Muscle layer of duodenum (tissue), 2 donors: ENCODE measurements around the gene EIF2B5.
"Not testable (repeated sequence)": the region's sequence is repeated elsewhere in the genome, so short reads cannot be mapped to it uniquely, and the experiment has no call there.

ENCODE experiments used
- H3K27ac ChIP-seq: one replicate; pipeline ENCODE4 v1.7.0; 2013; ENCODE audit warnings: mild to moderate bottlenecking, low read length
- H3K27me3 ChIP-seq: one replicate; pipeline ENCODE4 v1.7.0; 2013; ENCODE audit warnings: low read depth, mild to moderate bottlenecking, control low read depth, low read length
- H3K36me3 ChIP-seq, 2 donors: one replicate each; pipeline ENCODE4 v1.7.0; 2013; ENCODE audit warnings: low read length in 2 of 2, control low read depth in 1 of 2, mild to moderate bottlenecking in 1 of 2; ENCODE audit not compliant: insufficient read depth in 2 of 2, control insufficient read depth in 1 of 2
- H3K4me1 ChIP-seq, 2 donors: one replicate each; pipeline ENCODE4 v1.7.0; 2013; ENCODE audit warnings: low read length in 2 of 2, mild to moderate bottlenecking in 2 of 2, control low read depth in 1 of 2, moderate library complexity in 1 of 2; ENCODE audit not compliant: insufficient read depth in 2 of 2, control insufficient read depth in 1 of 2
- H3K4me3 ChIP-seq, 2 donors: one replicate each; pipeline ENCODE4 v1.7.0; 2013; ENCODE audit warnings: low read length in 2 of 2, low read depth in 1 of 2, mild to moderate bottlenecking in 1 of 2
- H3K9me3 ChIP-seq, 2 donors: one replicate each; pipeline ENCODE4 v1.7.0; 2013; ENCODE audit warnings: low read length in 2 of 2, control low read depth in 1 of 2, mild to moderate bottlenecking in 1 of 2; ENCODE audit not compliant: control insufficient read depth in 1 of 2
- donor health status: healthy.

The EIF2B5 gene

DNA sequence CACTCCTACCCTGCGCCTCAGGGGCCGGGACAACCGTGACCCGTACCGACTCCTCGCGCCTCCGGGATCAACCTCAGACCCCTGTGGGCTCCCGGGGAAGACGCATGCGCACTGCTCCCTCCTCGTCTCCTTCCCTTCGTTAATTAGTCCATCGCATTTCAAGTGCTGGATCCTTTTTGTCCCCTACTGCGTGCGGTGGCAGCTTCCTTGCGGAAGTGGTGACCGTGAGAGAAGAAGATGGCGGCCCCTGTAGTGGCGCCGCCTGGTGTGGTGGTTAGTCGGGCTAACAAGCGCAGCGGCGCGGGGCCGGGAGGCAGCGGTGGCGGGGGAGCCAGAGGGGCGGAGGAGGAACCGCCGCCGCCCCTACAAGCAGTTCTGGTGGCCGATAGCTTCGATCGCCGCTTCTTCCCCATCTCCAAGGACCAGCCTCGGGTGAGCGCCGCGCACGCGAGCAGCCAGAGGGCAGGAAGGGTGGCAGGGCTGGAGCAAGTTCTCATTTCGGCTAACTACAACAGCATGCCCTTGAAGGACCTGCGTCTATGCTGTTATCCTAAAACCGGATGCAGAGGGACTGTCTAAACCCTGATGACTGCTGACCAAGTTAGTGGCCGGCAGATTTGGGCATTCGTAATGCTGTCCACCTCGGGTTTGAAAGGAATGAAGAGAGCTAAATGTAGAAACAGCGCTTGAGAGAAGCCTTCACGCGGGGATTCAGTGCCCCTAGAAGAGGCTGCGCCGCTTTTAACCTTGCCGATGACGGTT is at the start of gene EIF2B5:
Gene EIF2B5, plus strand, starts transcription at position 210 of the 762 bp plus-strand sequence. Its CDS starts 28 bp downstream, at position 238.
- no peaks in the 10 kb centered on the region for H3K9me3 ChIP-seq
- H3K4me1 ChIP-seq, result peaks cover 13 to 20% of the 10 kb centered on the region in 2 donors
- peaks cover 10 to 12% of the 10 kb centered on the region in 2 donors for H3K36me3 ChIP-seq
- H3K27ac ChIP-seq, result peak within 1 kb of the TSS; percentile 90
- H3K4me3 ChIP-seq, result peak within 1 kb of the TSS; percentile 95 to 99
- H3K27me3 ChIP-seq, result no peaks in the 10 kb centered on the region

DNA sequence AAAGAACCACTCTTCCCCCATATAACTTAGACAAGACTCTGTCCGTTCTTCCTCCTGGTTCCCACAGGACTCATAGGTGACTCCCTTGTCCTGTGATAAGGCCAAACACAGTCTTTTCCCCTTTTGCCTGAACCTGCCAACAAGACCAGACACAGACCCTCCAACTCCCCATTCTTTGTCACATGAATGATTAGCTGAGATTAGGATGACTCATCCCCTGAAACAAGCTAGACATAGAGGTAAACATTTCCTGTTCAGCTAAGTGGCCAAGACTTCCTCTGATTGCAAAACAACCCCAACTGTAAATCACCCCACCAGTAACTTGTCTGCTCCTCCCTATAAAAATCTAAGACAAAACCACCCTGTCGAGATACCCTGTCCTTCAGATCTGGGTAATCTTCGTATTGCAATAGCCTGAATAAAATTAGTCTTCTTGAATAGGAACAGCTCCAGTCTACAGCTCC is 49.7 kb upstream of the EIF2B5 start:
- no peaks in the 10 kb centered on the region for H3K27me3 ChIP-seq
- no peaks in the 10 kb centered on the region for H3K36me3 ChIP-seq
- H3K9me3 ChIP-seq, result no peaks in the 10 kb centered on the region
- H3K27ac ChIP-seq, result no peak overlapping the region
- H3K4me1 ChIP-seq, result no peaks in the 10 kb centered on the region
- no peak overlapping the region for H3K4me3 ChIP-seq

DNA sequence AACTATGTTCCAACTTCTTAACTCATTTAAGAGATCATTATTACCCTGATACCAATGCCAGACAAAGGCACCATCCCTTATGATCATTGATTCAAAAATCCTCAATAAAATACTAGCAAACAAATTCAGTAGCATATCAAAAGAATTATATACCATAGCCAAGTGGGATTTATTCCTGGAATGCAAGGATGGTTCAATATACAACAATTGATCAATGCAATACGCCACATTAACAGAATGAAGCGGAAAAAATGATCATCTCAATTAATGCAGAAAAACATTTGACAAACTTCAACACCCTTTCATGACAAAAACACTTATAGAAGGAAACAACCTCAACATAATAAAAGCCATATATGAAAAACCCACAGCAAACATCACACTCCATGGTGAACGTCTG is 43.0 kb upstream of the EIF2B5 start:
- H3K27ac ChIP-seq, result no peak overlapping the region
- no peaks in the 10 kb centered on the region for H3K27me3 ChIP-seq
- no peaks in the 10 kb centered on the region for H3K4me1 ChIP-seq

DNA sequence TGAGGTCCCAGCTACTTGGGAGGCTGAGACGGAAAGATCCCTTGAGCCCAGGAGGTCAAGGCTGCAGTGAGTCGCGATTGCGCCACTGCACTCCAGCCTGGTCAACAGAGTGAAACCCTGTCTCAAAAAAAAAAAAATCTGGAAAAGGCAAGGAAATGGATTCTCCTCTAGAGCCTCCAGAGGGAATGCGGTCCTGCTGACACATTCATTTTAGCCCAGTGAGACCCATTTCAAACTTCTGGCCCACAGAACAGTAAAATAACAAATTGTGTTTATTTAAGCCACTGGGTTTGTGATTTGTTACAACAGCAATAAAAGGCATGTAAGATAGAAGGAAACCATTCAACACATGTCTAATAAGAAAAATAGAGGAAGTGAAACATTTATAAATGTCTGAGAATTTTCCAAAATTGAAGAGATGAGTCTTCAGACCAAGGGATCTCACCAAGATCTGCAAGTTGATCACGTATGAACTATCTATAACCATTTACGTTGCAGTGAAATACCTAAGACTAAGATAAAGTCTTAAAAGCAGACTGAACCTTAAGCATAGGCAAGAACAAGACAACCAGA is 38.3 kb upstream of the EIF2B5 start, which contains the start of gene HTR3E:
Gene HTR3E, plus strand, starts transcription at position 254 of the 573 bp plus-strand sequence. CDS start 466 bp downstream, outside the sequence.
- Histone ChIP-seq H3K4me3 (no peak within 1 kb of the TSS), H3K4me1 (no peaks in the 10 kb centered on the region), H3K27ac (no peak within 1 kb of the TSS), H3K27me3 (no peaks in the 10 kb centered on the region), H3K36me3 (no peaks in the 10 kb centered on the region), H3K9me3 (peaks cover 5 to 12% of the 10 kb centered on the region in 2 donors)

More for the DNA sequence above, 43.0 kb upstream of the EIF2B5 start:
- Histone ChIP-seq H3K4me3 (no peak overlapping the region), H3K36me3 (no peaks in the 10 kb centered on the region), H3K9me3 (peaks cover 5 to 15% of the 10 kb centered on the region in 2 donors)

DNA sequence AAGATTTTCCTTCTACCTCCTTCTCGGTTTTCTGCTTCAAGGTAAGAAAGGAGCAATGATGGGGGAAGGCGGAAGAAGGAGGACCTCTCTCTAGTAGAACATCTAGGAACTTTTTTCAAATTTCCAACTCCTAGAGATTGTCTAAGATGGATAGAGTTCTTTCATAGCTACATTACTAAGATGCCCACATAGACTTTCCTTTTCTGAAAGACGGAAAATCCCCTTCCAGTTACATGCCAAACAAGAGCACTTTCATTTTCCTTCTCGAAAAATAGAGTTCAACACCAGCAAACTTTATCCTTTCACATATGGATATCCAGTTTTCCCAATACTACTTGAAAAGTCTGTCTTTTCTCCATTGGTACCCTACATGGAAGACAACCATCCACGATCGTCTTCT is 37.6 kb upstream of the EIF2B5 start:
- Histone ChIP-seq H3K27me3 (no peaks in the 10 kb centered on the region), H3K4me3 (no peak overlapping the region), H3K9me3 (peaks cover 0 to 6% of the 10 kb centered on the region in 2 donors), H3K36me3 (no peaks in the 10 kb centered on the region), H3K4me1 (no peaks in the 10 kb centered on the region), H3K27ac (no peak overlapping the region)

DNA sequence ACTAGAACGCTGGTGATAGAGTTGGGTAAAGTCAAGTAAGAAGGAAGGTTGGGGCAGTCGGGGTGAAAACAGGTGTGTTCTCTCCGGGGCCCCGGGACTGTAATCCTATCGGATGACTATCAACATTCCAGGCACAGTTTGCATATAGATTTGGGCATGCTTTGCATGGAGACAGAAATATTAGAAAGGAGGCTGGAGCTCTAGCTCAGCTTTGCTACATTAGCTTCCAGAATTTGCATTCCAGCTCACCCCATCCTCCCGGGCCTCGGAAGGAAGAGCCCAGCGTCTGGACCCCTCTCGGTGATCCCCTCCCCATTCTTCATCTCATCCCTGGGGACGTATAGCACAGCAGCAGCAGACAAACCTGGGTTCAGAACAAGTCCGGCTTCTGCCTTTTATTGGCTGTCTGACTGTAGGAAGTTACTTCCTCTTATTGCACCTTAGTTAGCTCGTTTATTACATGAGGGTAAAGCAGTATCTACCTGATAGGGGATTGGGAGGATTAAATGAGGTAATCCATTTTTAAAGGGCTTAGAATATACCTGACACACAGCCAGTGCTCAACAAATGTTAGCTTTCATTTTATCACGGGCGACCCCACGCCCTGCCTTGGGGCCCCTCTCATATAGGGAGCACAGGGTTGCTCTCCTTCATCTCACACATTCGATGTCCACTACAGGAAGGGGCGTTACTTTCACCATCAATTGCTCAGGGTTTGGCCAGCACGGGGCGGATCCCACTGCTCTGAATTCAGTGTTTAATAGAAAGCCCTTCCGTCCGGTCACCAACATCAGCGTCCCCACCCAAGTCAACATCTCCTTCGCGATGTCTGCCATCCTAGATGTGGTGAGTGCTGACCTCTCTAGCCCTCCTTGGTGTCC is 35.1 kb upstream of the EIF2B5 start:
- H3K27ac ChIP-seq, result no peak overlapping the region
- no peaks in the 10 kb centered on the region for H3K36me3 ChIP-seq
- H3K4me1 ChIP-seq, result no peaks in the 10 kb centered on the region
- no peaks in the 10 kb centered on the region for H3K27me3 ChIP-seq
- H3K9me3 ChIP-seq, result no peaks in the 10 kb centered on the region
- no peak overlapping the region for H3K4me3 ChIP-seq

DNA sequence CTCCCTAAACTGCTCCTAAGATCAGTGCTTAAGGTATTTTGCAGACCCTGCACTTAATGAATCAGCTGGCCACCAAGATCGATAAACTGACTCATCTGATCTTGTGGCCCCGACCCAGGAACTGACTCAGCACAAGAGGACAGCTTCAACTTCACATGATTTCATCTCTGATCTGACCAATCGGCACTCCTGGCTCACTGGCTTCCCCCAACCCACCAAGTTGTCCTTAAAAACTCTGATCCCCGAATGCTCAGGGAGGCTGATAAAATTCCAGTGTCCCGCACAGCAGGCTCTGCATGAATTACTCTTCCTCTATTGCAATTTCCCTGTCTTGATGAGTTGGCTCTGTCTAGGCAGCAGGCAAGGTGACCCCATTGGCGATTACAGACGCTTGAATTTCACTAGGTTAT is 24.8 kb upstream of the EIF2B5 start:
- H3K27me3 ChIP-seq, result no peaks in the 10 kb centered on the region
- H3K4me1 ChIP-seq, result no peaks in the 10 kb centered on the region
- no peak overlapping the region for H3K27ac ChIP-seq
- H3K36me3 ChIP-seq, result no peaks in the 10 kb centered on the region
- no peaks in the 10 kb centered on the region for H3K9me3 ChIP-seq
- no peak overlapping the region for H3K4me3 ChIP-seq

DNA sequence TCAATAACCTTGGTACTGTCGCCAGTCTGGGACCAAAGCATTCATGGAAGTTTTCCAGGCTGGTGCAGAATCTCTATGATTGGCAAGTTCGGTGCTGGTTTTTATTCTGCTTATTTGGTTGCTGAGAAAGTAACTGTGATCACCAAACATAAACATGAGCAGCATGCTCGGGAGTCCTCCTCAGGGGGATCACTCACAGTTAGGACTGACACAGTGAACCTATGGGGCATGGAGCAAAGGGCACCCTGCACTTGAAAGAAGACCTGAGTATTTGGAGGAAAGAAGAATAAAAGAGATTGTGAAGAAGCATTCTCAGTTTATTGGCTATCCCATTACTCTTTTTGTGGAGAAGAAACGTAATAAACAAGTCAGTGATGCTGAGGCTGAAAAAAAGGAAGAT is 19.1 kb upstream of the EIF2B5 start:
- Histone ChIP-seq H3K36me3 (no peaks in the 10 kb centered on the region), H3K9me3 (no peaks in the 10 kb centered on the region), H3K27ac (no peak overlapping the region)

DNA sequence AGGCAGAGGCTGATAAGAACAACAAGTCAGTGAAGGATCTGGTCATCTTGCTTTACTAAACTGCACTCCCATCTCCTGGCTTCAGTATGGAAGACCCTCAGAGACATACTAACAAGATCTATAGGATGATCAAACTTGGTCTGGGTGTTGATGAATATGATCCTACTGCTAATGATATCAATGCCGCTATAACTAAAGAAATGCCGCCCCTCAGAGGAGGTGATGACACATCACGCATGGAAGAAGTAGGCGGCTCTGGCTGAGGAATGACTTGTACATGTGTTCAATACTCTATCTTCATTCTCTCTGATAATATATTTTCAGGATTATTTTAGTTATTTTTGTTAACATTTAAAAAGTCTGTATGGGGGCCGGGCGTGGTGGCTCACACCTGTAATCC is 17.5 kb upstream of the EIF2B5 start:
- Histone ChIP-seq H3K27ac (no peak overlapping the region), H3K36me3 (no peaks in the 10 kb centered on the region), H3K9me3 (no peaks in the 10 kb centered on the region), H3K27me3 (no peaks in the 10 kb centered on the region), H3K4me1 (no peaks in the 10 kb centered on the region), H3K4me3 (no peak overlapping the region)

More for the DNA sequence above, 19.1 kb upstream of the EIF2B5 start:
- no peak overlapping the region for H3K4me3 ChIP-seq
- no peaks in the 10 kb centered on the region for H3K4me1 ChIP-seq
- no peaks in the 10 kb centered on the region for H3K27me3 ChIP-seq

DNA sequence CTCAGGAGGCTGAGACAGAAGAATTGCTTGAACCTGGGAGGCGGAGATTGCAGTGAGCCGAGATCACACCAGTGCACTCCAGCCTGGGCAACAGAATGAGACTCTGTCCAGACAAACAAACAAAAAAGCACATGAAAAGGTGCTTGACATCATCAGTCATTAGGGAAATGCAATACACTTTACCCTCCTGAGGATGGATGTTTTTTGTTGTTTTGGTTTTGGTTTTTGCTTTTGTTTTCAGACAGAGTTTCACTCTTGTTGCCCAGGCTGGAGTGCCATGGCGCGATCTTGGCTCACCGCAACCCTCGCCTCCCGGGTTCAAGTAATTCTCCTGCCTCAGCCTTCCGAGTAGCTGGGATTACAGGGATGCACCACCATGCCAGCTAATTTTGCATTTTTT is 14.1 kb upstream of the EIF2B5 start:
- H3K36me3 ChIP-seq, H3K27ac ChIP-seq, H3K4me3 ChIP-seq, H3K27me3 ChIP-seq, H3K4me1 ChIP-seq, H3K9me3 ChIP-seq: not testable (repeated sequence)

DNA sequence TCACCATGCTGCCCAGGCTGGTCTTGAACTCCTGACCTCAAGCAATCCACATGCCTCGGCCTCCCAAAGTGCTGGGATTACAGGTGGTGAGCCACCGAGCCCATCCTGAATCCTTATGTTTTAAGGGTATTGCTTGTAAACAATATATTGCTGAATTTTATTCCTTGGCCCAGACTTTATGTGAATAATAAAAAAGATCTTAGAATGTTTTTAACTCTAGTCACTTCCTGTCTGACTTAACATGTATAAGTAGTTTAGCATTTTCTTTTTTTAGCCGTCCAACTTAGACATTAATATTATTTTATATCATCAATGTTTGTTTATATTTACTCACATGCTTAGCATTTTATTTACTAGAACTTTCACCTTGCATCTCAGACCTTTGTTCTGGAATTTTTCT is 9.2 kb upstream of the EIF2B5 start:
- no peaks in the 10 kb centered on the region for H3K27me3 ChIP-seq
- H3K27ac ChIP-seq, result no peak overlapping the region
- no peaks in the 10 kb centered on the region for H3K4me1 ChIP-seq
- no peaks in the 10 kb centered on the region for H3K9me3 ChIP-seq
- H3K36me3 ChIP-seq, result no peaks in the 10 kb centered on the region
- no peak overlapping the region for H3K4me3 ChIP-seq
